ENCODE measurements around the gene SASS6. TPM values are rescaled to one million over a fixed set of nuclear protein-coding genes. Genes with fewer than 3 reads are reported as not detected.

The SASS6 gene
- total and polyA plus RNA-seq, 2 donors (not counting 3 experiments of a cell fraction or from before 2014, with no cell fraction given): 0.44 to 7.3 TPM

DNA sequence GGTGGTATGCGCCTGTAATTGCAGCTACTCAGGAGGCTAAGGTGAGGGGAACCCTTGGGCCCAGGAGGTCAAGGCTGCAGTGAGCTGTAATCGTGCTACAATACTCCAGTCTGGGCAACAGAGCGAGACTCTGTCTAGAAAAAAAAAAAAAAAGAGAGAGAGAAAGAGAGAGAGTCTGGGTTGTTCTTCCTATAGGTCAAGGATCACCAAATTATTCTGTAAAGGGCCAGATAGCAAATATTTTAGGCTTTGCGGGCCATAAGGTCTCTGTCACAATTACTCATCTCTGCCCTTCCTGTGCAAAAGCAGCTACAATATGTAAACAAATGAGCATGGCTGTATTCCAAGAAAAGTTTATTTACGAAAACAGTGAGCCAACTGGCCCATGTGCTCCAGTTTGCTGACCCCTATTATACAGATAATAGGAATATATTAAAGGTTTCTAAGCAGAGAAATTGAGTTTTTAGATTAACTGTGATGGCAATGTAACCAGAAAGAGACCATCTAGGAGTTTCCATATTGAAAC, 2.1 kb downstream of the SASS6 start:
- FAIRE-seq: peak; percentile 81
- dilution Hi-C loops (cut with MboI; ENCODE audit: extremely low pct_ligation_motif_present, low sequenced_read_pairs): no loop called here
- CTCF ChIA-PET: interaction anchor here (0.7 to 1.1 kb wide), 3 partner anchors 329 to 738 kb away, joined by 3 read pairs; no protein-coding TSS in a partner anchor
- no peak for TF ChIP-seq JUN (IDR thresholded peaks at IDR 0.05; ENCODE audit: borderline replicate concordance, insufficient read depth, insufficient read length, low read depth)
- no peak for TF ChIP-seq GATA2 (IDR thresholded peaks at IDR 0.05; ENCODE audit: insufficient read depth, insufficient read length, low read depth, low read length)
- TF ChIP-seq, protein P1, sequence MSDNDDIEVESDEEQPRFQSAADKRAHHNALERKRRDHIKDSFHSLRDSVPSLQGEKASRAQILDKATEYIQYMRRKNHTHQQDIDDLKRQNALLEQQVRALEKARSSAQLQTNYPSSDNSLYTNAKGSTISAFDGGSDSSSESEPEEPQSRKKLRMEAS (IDR thresholded peaks at IDR 0.05; ENCODE audit: insufficient read depth, insufficient read length): no peak
- TF ChIP-seq POLR2A (IDR thresholded peaks at IDR 0.05; ENCODE audit: low read depth, low read length): no peak
- no peak for TF ChIP-seq FOS (IDR thresholded peaks at IDR 0.05; ENCODE audit: borderline replicate concordance, insufficient read depth, low read length)
- TF ChIP-seq POLR2AphosphoS5 (IDR thresholded peaks at IDR 0.05; ENCODE audit: insufficient read depth, low read depth, low read length): no peak
- no peak for TF ChIP-seq EZH2 (IDR thresholded peaks at IDR 0.05; ENCODE audit: borderline replicate concordance, low read depth, low read length, severe bottlenecking)
- TF ChIP-seq, protein P2, sequence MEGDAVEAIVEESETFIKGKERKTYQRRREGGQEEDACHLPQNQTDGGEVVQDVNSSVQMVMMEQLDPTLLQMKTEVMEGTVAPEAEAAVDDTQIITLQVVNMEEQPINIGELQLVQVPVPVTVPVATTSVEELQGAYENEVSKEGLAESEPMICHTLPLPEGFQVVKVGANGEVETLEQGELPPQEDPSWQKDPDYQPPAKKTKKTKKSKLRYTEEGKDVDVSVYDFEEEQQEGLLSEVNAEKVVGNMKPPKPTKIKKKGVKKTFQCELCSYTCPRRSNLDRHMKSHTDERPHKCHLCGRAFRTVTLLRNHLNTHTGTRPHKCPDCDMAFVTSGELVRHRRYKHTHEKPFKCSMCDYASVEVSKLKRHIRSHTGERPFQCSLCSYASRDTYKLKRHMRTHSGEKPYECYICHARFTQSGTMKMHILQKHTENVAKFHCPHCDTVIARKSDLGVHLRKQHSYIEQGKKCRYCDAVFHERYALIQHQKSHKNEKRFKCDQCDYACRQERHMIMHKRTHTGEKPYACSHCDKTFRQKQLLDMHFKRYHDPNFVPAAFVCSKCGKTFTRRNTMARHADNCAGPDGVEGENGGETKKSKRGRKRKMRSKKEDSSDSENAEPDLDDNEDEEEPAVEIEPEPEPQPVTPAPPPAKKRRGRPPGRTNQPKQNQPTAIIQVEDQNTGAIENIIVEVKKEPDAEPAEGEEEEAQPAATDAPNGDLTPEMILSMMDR (IDR thresholded peaks at IDR 0.05; ENCODE audit: extremely low read depth in 1 of 2, insufficient read depth in 1 of 2, low read depth in 1 of 2, low read length in 2 of 2): no peak
- no peak for TF ChIP-seq MYC (IDR thresholded peaks at IDR 0.05; ENCODE audit: low read depth, low read length)
- no peak overlapping the region for H3K27ac ChIP-seq (ENCODE audit: insufficient read depth, low read depth, low read length)
- H3K9me1 ChIP-seq (replicated peaks; ENCODE audit: control insufficient read depth, extremely low read depth, insufficient read depth, low read length): no peaks in the 10 kb centered on the region
- H3K36me3 ChIP-seq (ENCODE audit: control insufficient read depth in 2 of 2, extremely low read depth in 1 of 2, insufficient read depth in 2 of 2, low read length in 2 of 2): no peaks in the 10 kb centered on the region
- H3K79me2 ChIP-seq (ENCODE audit: control insufficient read depth, insufficient read depth, low read length): peaks cover 53% of the 10 kb centered on the region
- no TSS peak for BruUV-seq (replicated peaks)
- POLR2A ChIA-PET: no interaction called here
- peaks cover 24% of the 10 kb centered on the region for H3K4me1 ChIP-seq (ENCODE audit: control insufficient read depth, extremely low read depth, insufficient read depth, low read length)
- no peak overlapping the region for H3K9ac ChIP-seq (replicated peaks; ENCODE audit: extremely low read depth, insufficient read depth, low read length)
- DNase-seq (ENCODE audit: low read depth, low spot score): peak; percentile 37
- no peaks in the 10 kb centered on the region for H4K20me1 ChIP-seq (replicated peaks; ENCODE audit: control insufficient read depth, extremely low read depth, insufficient read depth, low read length)
- H3K4me2 ChIP-seq (ENCODE audit: insufficient read depth, low read length): peak overlapping the region; percentile 40
- no peaks in the 10 kb centered on the region for H3K9me3 ChIP-seq (replicated peaks; ENCODE audit: control insufficient read depth, insufficient read depth, low read length)
- intact Hi-C loops (cut with micrococcal nuclease): loop anchor here (5.0 to 10.0 kb wide), 3 partner anchors 158 to 764 kb away; partner anchors contain the start of genes EXTL2 and SLC30A7
- H3K27me3 ChIP-seq (ENCODE audit: control insufficient read depth in 2 of 2, insufficient read depth in 2 of 2, low read length in 2 of 2): no peaks in the 10 kb centered on the region
- H3K4me3 ChIP-seq (replicated peaks in 1 of 3; ENCODE audit: insufficient read depth in 1 of 3, low read depth in 1 of 3, low read length in 3 of 3): no peak overlapping the region
- no peak overlapping the region for H2AFZ ChIP-seq (ENCODE audit: low read depth, low read length)
